GM12864 (cell line): ENCODE measurements around the gene RND1.
"Not testable (repeated sequence)": the region's sequence is repeated elsewhere in the genome, so short reads cannot be mapped to it uniquely, and the experiment has no call there.

Source experiments
- DNase-seq: peaks from one replicate; pipeline ENCODE4 v3.0.0-alpha.2; 2011; ENCODE audit warnings: low read depth
- H3K4me3 ChIP-seq: 2 replicates; pipeline ENCODE4 v1.5.1; 2011; ENCODE audit warnings: mild to moderate bottlenecking, low read depth, low read length, control low read depth
- CTCF ChIP-seq: IDR thresholded peaks from 2 replicates; pipeline ENCODE4 v1.5.1; 2011; ENCODE audit warnings: low read depth, mild to moderate bottlenecking, moderate library complexity, low read length, control low read depth, inconsistent platforms; ENCODE audit errors: missing control alignments

The RND1 gene

GRCh38 chr12:48882315-48882687, 16.6 kb upstream of the RND1 start:
- TF ChIP-seq CTCF = no peak
- no peak overlapping the region for H3K4me3 ChIP-seq
- DNase-seq = no peak

GRCh38 chr12:48881686-48882314, 16.1 kb upstream of the RND1 start:
- no peak for DNase-seq
- H3K4me3 ChIP-seq = no peak overlapping the region
- TF ChIP-seq CTCF = no peak

- DNase-seq = no peak
- no peak for TF ChIP-seq CTCF
- no peak overlapping the region for H3K4me3 ChIP-seq
Observed at GRCh38 chr12:48880647-48881046, 15.0 kb upstream of the RND1 start.

- no peak overlapping the region for H3K4me3 ChIP-seq
- no peak for TF ChIP-seq CTCF
- no peak for DNase-seq
Observed at GRCh38 chr12:48878548-48878947, 12.9 kb upstream of the RND1 start.

- no peak for TF ChIP-seq CTCF
- DNase-seq = no peak
- H3K4me3 ChIP-seq = no peak overlapping the region
Observed at GRCh38 chr12:48875944-48876515, 10.4 kb upstream of the RND1 start.

GRCh38 chr12:48873534-48873933, 7.9 kb upstream of the RND1 start:
- not testable (repeated sequence) for DNase-seq, H3K4me3 ChIP-seq

GRCh38 chr12:48873096-48873495, 7.4 kb upstream of the RND1 start:
- H3K4me3 ChIP-seq = no peak overlapping the region
- no peak for TF ChIP-seq CTCF
- DNase-seq = no peak
